ENCODE results near the gene ASPSCR1. TPM values are rescaled to one million over a fixed set of nuclear protein-coding genes. Genes with fewer than 3 reads are reported as not detected.

Gene ASPSCR1
- total RNA-seq, 1 donor from 2014 or later, result 45.9 TPM

DNA sequence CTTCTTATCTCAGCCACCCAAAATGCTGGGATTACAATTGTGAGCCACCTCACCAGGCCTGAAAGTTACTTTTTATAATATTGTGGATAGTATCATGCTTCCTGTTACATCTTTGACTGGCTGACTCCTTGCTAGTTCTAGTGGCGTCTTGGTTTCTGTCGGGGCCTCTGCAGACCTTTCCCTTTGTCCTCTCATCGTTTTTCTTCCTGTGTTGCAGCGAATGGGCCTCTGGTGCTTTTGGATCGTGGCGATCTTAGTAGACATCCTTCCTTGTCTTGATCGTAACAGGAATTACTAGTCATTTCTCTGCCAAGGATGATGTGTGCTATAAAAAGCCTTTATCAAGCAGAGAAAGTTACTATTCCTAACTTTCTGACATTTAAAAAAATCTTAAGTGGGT, 20.8 kb downstream of the ASPSCR1 start:
- Mint-ChIP-seq H3K27ac (ENCODE audit: unreplicated experiment) (no peak overlapping the region), H3K4me3 (ENCODE audit: unreplicated experiment) (no peak overlapping the region), H3K27me3 (ENCODE audit: unreplicated experiment) (no peaks in the 10 kb centered on the region), H3K4me1 (ENCODE audit: unreplicated experiment) (peaks cover 13% of the 10 kb centered on the region), H3K36me3 (ENCODE audit: unreplicated experiment) (peaks cover 10% of the 10 kb centered on the region), H3K9me3 (ENCODE audit: unreplicated experiment) (no peaks in the 10 kb centered on the region)
- no peak for TF ChIP-seq CTCF (IDR thresholded peaks at IDR 0.05)
- no peak for DNase-seq (ENCODE audit: extremely low spot score, unreplicated experiment)

GRCh38 chr17:81998691-81999438, 21.4 kb downstream of the ASPSCR1 start:
- H3K4me3 Mint-ChIP-seq (ENCODE audit: unreplicated experiment), result no peak overlapping the region
- H3K9me3 Mint-ChIP-seq (ENCODE audit: unreplicated experiment), result no peaks in the 10 kb centered on the region
- no peak overlapping the region for H3K27ac Mint-ChIP-seq (ENCODE audit: unreplicated experiment)
- peaks cover 10% of the 10 kb centered on the region for H3K36me3 Mint-ChIP-seq (ENCODE audit: unreplicated experiment)
- H3K27me3 Mint-ChIP-seq (ENCODE audit: unreplicated experiment), result no peaks in the 10 kb centered on the region
- no peak for TF ChIP-seq CTCF (IDR thresholded peaks at IDR 0.05)
- peaks cover 17% of the 10 kb centered on the region for H3K4me1 Mint-ChIP-seq (ENCODE audit: unreplicated experiment)
- no peak for DNase-seq (ENCODE audit: extremely low spot score, unreplicated experiment)

DNA sequence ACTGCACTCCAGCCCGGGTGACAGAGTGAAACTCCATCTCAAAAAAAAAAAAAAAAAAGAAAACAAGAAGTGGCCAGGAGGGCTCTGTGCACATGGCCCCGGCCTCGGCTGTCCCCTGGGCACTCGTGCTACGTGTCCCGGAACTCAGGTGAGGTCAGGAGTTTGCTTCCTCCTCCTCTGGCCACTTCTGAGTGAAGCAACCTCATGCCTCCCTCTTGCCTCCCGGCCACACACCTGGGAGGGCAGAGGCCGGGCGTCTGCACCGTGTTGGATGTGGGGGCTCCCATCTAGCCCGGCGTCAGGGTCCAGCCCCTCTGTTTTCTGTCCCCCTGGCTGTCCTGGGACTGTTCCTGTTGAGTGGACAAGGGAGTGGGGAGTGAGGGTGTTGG, 22.2 kb downstream of the ASPSCR1 start:
- no peak overlapping the region for H3K27ac Mint-ChIP-seq (ENCODE audit: unreplicated experiment)
- TF ChIP-seq CTCF (IDR thresholded peaks at IDR 0.05), result no peak
- DNase-seq (ENCODE audit: extremely low spot score, unreplicated experiment), result no peak
- H3K4me3 Mint-ChIP-seq (ENCODE audit: unreplicated experiment), result no peak overlapping the region
- peaks cover 10% of the 10 kb centered on the region for H3K36me3 Mint-ChIP-seq (ENCODE audit: unreplicated experiment)
- H3K9me3 Mint-ChIP-seq (ENCODE audit: unreplicated experiment), result no peaks in the 10 kb centered on the region
- H3K27me3 Mint-ChIP-seq (ENCODE audit: unreplicated experiment), result no peaks in the 10 kb centered on the region
- peaks cover 22% of the 10 kb centered on the region for H3K4me1 Mint-ChIP-seq (ENCODE audit: unreplicated experiment)

- no peak for DNase-seq (ENCODE audit: extremely low spot score, unreplicated experiment)
- Mint-ChIP-seq H3K4me3 (ENCODE audit: unreplicated experiment) (no peak overlapping the region), H3K9me3 (ENCODE audit: unreplicated experiment) (no peaks in the 10 kb centered on the region), H3K27ac (ENCODE audit: unreplicated experiment) (no peak overlapping the region), H3K27me3 (ENCODE audit: unreplicated experiment) (no peaks in the 10 kb centered on the region), H3K4me1 (ENCODE audit: unreplicated experiment) (peaks cover 19% of the 10 kb centered on the region), H3K36me3 (ENCODE audit: unreplicated experiment) (peaks cover 8% of the 10 kb centered on the region)
- no peak for TF ChIP-seq CTCF (IDR thresholded peaks at IDR 0.05)
Measured at GRCh38 chr17:81999976-82000802, 22.8 kb downstream of the ASPSCR1 start.

All from osteocyte (in vitro differentiated cells).